ENCODE results near the gene PAX1.
A peak's percentile ranks its signal among the peaks of the same experiment; 100 is the strongest.

GRCh38 chr20:21710863-21711431 is 5.5 kb downstream of the PAX1 start:
- TF ChIP-seq EZH2 (IDR thresholded peaks at IDR 0.05; ENCODE audit: low read depth, unreplicated experiment) (peak; percentile 73), CTCF (conservative IDR thresholded peaks at IDR 0.05; ENCODE audit: low read depth in 2 of 2) (no peak)

Measured in GM23338 (cell line).